GM18526 (cell line): ENCODE results near the gene EBF4.

ENCODE experiments used
- POLR2A ChIP-seq: IDR thresholded peaks from 3 replicates; pipeline ENCODE4 v1.6.1; 2011; ENCODE audit not compliant: insufficient read length; ENCODE audit errors: extremely low read depth

The EBF4 gene

GRCh38 chr20:2658414-2659354, 33.9 kb upstream of the EBF4 start:
- TF ChIP-seq POLR2A = peak; percentile 51

- TF ChIP-seq POLR2A = no peak
These were observed 33.0 kb upstream of the EBF4 start for GRCh38 chr20:2659547-2659946.

GRCh38 chr20:2663364-2663886, 29.2 kb upstream of the EBF4 start:
- TF ChIP-seq POLR2A = no peak

GRCh38 chr20:2663887-2664719, 28.5 kb upstream of the EBF4 start, which contains the start of gene IDH3B:
Gene IDH3B, minus strand, starts transcription at chr20:2664216. Its CDS starts 28 bp downstream, at chr20:2664188.
- peak; percentile 90 for TF ChIP-seq POLR2A

GRCh38 chr20:2671977-2672376, 20.6 kb upstream of the EBF4 start:
- no peak for TF ChIP-seq POLR2A

- TF ChIP-seq POLR2A = no peak
These were observed 20.1 kb upstream of the EBF4 start for GRCh38 chr20:2672446-2672845.

- no peak for TF ChIP-seq POLR2A
These were observed 19.1 kb upstream of the EBF4 start for GRCh38 chr20:2673453-2673852.

GRCh38 chr20:2680046-2680445, 12.5 kb upstream of the EBF4 start:
- no peak for TF ChIP-seq POLR2A

- no peak for TF ChIP-seq POLR2A
These were observed 5.1 kb upstream of the EBF4 start for GRCh38 chr20:2687514-2687913.

- no peak for TF ChIP-seq POLR2A
These were observed 4.5 kb upstream of the EBF4 start for GRCh38 chr20:2688041-2688591.

GRCh38 chr20:2690213-2690612, 2.4 kb upstream of the EBF4 start:
- TF ChIP-seq POLR2A = no peak

- no peak for TF ChIP-seq POLR2A
These were observed 1.9 kb upstream of the EBF4 start for GRCh38 chr20:2690718-2691117.

GRCh38 chr20:2691127-2691526, 1.5 kb upstream of the EBF4 start:
- no peak for TF ChIP-seq POLR2A

- TF ChIP-seq POLR2A = no peak
These were observed 931 bp upstream of the EBF4 start for GRCh38 chr20:2691663-2692035.

GRCh38 chr20:2692886-2693285, 306 bp downstream of the EBF4 start:
- TF ChIP-seq POLR2A = no peak
